ENCODE data around the gene PHACTR3.

DNA sequence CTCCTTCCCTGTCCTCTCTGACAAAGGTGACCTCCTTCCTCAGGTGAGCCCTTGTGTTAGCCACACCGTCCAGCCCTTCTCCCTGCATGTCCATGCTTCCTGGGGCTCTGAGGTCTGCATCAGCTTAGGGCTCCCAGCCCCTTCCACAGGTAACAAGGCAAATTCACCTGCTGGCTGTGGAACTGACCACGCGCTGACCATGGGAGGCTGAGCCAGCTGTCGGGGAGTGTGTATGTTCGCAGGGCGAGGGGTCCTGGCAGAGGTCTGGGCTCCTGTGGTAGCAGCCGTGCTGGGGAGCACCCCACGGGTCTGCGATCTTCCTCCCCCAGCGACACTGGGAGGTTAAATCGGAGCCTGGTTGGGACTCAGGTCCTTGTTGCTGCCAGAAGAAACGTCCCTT, 136.7 kb downstream of the PHACTR3 start:
- TF ChIP-seq, protein P1, sequence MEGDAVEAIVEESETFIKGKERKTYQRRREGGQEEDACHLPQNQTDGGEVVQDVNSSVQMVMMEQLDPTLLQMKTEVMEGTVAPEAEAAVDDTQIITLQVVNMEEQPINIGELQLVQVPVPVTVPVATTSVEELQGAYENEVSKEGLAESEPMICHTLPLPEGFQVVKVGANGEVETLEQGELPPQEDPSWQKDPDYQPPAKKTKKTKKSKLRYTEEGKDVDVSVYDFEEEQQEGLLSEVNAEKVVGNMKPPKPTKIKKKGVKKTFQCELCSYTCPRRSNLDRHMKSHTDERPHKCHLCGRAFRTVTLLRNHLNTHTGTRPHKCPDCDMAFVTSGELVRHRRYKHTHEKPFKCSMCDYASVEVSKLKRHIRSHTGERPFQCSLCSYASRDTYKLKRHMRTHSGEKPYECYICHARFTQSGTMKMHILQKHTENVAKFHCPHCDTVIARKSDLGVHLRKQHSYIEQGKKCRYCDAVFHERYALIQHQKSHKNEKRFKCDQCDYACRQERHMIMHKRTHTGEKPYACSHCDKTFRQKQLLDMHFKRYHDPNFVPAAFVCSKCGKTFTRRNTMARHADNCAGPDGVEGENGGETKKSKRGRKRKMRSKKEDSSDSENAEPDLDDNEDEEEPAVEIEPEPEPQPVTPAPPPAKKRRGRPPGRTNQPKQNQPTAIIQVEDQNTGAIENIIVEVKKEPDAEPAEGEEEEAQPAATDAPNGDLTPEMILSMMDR (IDR thresholded peaks at IDR 0.05 in 2 of 3, conservative IDR thresholded peaks at IDR 0.05 in 1 of 3; ENCODE audit: borderline replicate concordance in 1 of 3, insufficient read depth in 1 of 3, low read depth in 2 of 3, low read length in 2 of 3) = no peak
- TF ChIP-seq POLR2A (IDR thresholded peaks at IDR 0.05; ENCODE audit: borderline replicate concordance, extremely low read depth, insufficient read depth, insufficient read length) (no peak), SRF (IDR thresholded peaks at IDR 0.05; ENCODE audit: low read depth) (no peak), EGR1 (IDR thresholded peaks at IDR 0.05; ENCODE audit: low read depth) (no peak)

Data from HCT116 (cell line).